Islet of Langerhans (tissue), 1 donor: ENCODE results near the gene ABL1.

Experiments used
- FAIRE-seq: peaks from one replicate; lab custom pipeline; 2011; peaks lifted over from hg19 to GRCh38; lab: Jason Lieb, UNC

ABL1 gene

GRCh38 chr9:130892477-130893304, 57.6 kb downstream of the ABL1 start:
- no peak for FAIRE-seq

GRCh38 chr9:130893341-130894101, 58.5 kb downstream of the ABL1 start:
- FAIRE-seq = no peak

GRCh38 chr9:130894546-130894945, 59.5 kb downstream of the ABL1 start:
- FAIRE-seq = no peak

- no peak for FAIRE-seq
These were observed 60.0 kb downstream of the ABL1 start for GRCh38 chr9:130895038-130895437.

GRCh38 chr9:130895481-130896232, 60.6 kb downstream of the ABL1 start:
- no peak for FAIRE-seq

GRCh38 chr9:130896233-130897014, 61.4 kb downstream of the ABL1 start, which contains the start of gene QRFP:
Gene QRFP (minus strand): TSS chr9:130896812. CDS start chr9:130893838, 2,974 bp downstream.
- FAIRE-seq = no peak

- no peak for FAIRE-seq
These were observed 62.2 kb downstream of the ABL1 start for GRCh38 chr9:130897105-130897751.

- FAIRE-seq = no peak
These were observed 62.9 kb downstream of the ABL1 start for GRCh38 chr9:130897848-130898551.

- no peak for FAIRE-seq
These were observed 63.4 kb downstream of the ABL1 start for GRCh38 chr9:130898552-130898852.

GRCh38 chr9:130899051-130899748, 64.1 kb downstream of the ABL1 start:
- FAIRE-seq = no peak

- no peak for FAIRE-seq
These were observed 65.8 kb downstream of the ABL1 start for GRCh38 chr9:130900701-130901497.

GRCh38 chr9:130901498-130902203, 66.6 kb downstream of the ABL1 start:
- no peak for FAIRE-seq

GRCh38 chr9:130902204-130903185, 67.4 kb downstream of the ABL1 start:
- FAIRE-seq = no peak

- no peak for FAIRE-seq
These were observed 68.4 kb downstream of the ABL1 start for GRCh38 chr9:130903194-130904069.

GRCh38 chr9:130904070-130905044, 69.3 kb downstream of the ABL1 start:
- no peak for FAIRE-seq
